HL-60 (cell line): ENCODE measurements around the gene CFAP90.

Source experiments
- CTCF ChIP-seq: IDR thresholded peaks from one replicate; pipeline ENCODE4 v1.5.1; 2011; ENCODE audit warnings: low read length, control low read depth, inconsistent platforms; ENCODE audit not compliant: insufficient read depth
- GABPA ChIP-seq: IDR thresholded peaks from 2 replicates; pipeline ENCODE4 v1.6.1; 2012; ENCODE audit warnings: low read depth
- POLR2AphosphoS5 ChIP-seq: IDR thresholded peaks from 2 replicates; pipeline ENCODE4 v1.6.1; 2012; ENCODE audit warnings: low read depth

- TF ChIP-seq GABPA (no peak), CTCF (no peak), POLR2AphosphoS5 (no peak)
Measured at GRCh38 chr5:7857361-7857760, 6.4 kb upstream of the CFAP90 start.
